Right lobe of liver (tissue), 6 donors: ENCODE results near the gene FAM228A. TPM values are rescaled to one million over a fixed set of nuclear protein-coding genes. Genes with fewer than 3 reads are reported as not detected.

Experiments
- ATAC-seq, 4 donors: fragments of 200-7000 bp; cut with Tn5 transposase; one replicate each; pipeline ENCODE4 v1.9.1; 2020; ENCODE audit warnings: mild to moderate bottlenecking in 4 of 4, moderate library complexity in 4 of 4
- DNase-seq, 3 donors: peaks; one replicate each; pipeline ENCODE4 v3.0.0-alpha.2; 2020
- H3K27ac ChIP-seq, 3 donors: fragments of 200-600 bp; one replicate each; pipeline ENCODE4 v1.8.0; 2022
- H3K27me3 ChIP-seq, 2 donors: fragments of 200-600 bp; one replicate each; pipeline ENCODE4 v1.8.0; 2022
- H3K36me3 ChIP-seq, 4 donors: fragments of 200-600 bp; sonication (generic) in 1 of 4; one replicate each; pipeline versions ENCODE4 v1.5.1 to v1.8.0; 2017 to 2022; ENCODE audit warnings: control low read depth in 1 of 4
- H3K4me1 ChIP-seq, 4 donors: fragments of 200-600 bp; sonication (generic) in 1 of 4; one replicate each; pipeline versions ENCODE4 v1.5.1 to v1.8.0; 2017 to 2022; ENCODE audit warnings: control low read depth in 1 of 4
- H3K4me3 ChIP-seq, 3 donors: fragments of 200-600 bp; one replicate each; pipeline ENCODE4 v1.8.0; 2022
- H3K9me3 ChIP-seq, 4 donors: fragments of 200-600 bp; sonication (generic) in 1 of 4; one replicate each; pipeline versions ENCODE4 v1.5.1 to v1.8.0; 2017 to 2022; ENCODE audit warnings: control low read depth in 1 of 4
- CTCF ChIP-seq, 4 donors: fragments of 200-600 bp in 3 of 4; fragments of 450-650 bp in 1 of 4; IDR thresholded peaks; one replicate each; pipeline versions ENCODE4 v1.5.1 to v1.8.0; 2016 to 2022; ENCODE audit warnings: antibody characterized with exemption in 4 of 4, mild to moderate bottlenecking in 2 of 4
- POLR2A ChIP-seq: fragments of 450-650 bp; IDR thresholded peaks from one replicate; pipeline ENCODE4 v1.6.1; 2017; ENCODE audit warnings: antibody characterized with exemption, mild to moderate bottlenecking
- WGBS: methylation state at CpG from one replicate; pipeline ENCODE4 v1.1.6; 2018; ENCODE audit warnings: low coverage, low lambda C conversion rate; ENCODE audit not compliant: insufficient coverage; ENCODE audit errors: missing lambda C conversion rate; 5-methylcytosine and 5-hydroxymethylcytosine counted together
- intact Hi-C, 2 donors: fragments of 100-400 bp; cut with DNase I; formaldehyde crosslinking; loops; one replicate each; pipeline versions ENCODE4 v1.11.2 to v1.14.1; 2022
- total RNA-seq, 6 experiments: library from RNA; depleted of rRNA in 2 of 6; stranded (reverse); fragments of >200 nt in 2 of 6; fragmentation: NEBNext Ultra II Directional in 3 of 6; extraction: Animal tissue kit (Norgen Biotek cat#: 25700) in 3 of 6; gene quantifications; one replicate each; pipeline versions ENCODE4 v1.1.0 to v1.2.4, GENCODE V29; 2016 to 2023
- donor health status: DM: no; HTN: yes; CAD: no.
- donor health status: DM: no; HTN: no; CAD: no.
- donor health status: DM: no; HTN: no; CAD: no.
- donor health status: DM: no; HTN: yes; CAD: no.
- donor health status: DM: no; HTN: yes; CAD: no.

Gene FAM228A
- total RNA-seq, 6 experiments from 2014 or later: 0.12 to 0.22 (median 0.18) TPM; not detected in 3

DNA sequence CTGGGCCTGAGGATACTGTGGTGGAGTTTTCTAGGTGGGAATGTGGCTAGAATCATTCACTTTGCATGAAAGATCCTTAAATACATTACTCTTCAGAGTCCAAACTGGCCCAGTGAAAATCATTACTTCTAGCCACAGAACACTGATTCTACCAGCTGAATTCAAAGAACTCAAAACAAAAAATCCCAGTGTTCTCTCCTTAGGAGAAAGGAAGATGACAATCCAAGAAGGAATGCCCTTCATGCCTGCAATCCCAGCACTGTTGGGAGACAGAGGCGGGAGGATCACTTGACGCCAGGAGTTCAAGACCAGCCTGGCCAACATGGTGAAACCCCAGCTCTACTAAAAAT lies 35.2 kb downstream of the FAM228A start:
- no CpG with 5 or more reads among the region's 2 CpGs for WGBS
- Histone ChIP-seq H3K27me3 (no peaks in the 10 kb centered on the region), H3K9me3 (no peaks in the 10 kb centered on the region), H3K4me3 (no peak overlapping the region), H3K27ac (no peak overlapping the region), H3K4me1 (no peaks in the 10 kb centered on the region), H3K36me3 (peaks cover 0 to 54% (median 10%) of the 10 kb centered on the region in 4 donors)
- DNase-seq: no peak
- ATAC-seq: no peak
- no peak for TF ChIP-seq POLR2A
- no peak for TF ChIP-seq CTCF (IDR thresholded peaks at IDR 0.05)
- intact Hi-C loops: no loop called here

GRCh38 chr2:24210723-24211122 lies 35.9 kb downstream of the FAM228A start:
- 98% methylated on average over 8 of the region's 21 CpGs for WGBS
- TF ChIP-seq CTCF (IDR thresholded peaks at IDR 0.05): no peak
- TF ChIP-seq POLR2A: no peak
- DNase-seq (no peak), ATAC-seq (no peak)
- intact Hi-C loops: no loop called here
- Histone ChIP-seq H3K9me3 (no peaks in the 10 kb centered on the region), H3K4me3 (no peak overlapping the region), H3K4me1 (no peaks in the 10 kb centered on the region), H3K27me3 (no peaks in the 10 kb centered on the region), H3K36me3 (peaks cover 0 to 58% (median 11%) of the 10 kb centered on the region in 4 donors), H3K27ac (no peak overlapping the region)

DNA sequence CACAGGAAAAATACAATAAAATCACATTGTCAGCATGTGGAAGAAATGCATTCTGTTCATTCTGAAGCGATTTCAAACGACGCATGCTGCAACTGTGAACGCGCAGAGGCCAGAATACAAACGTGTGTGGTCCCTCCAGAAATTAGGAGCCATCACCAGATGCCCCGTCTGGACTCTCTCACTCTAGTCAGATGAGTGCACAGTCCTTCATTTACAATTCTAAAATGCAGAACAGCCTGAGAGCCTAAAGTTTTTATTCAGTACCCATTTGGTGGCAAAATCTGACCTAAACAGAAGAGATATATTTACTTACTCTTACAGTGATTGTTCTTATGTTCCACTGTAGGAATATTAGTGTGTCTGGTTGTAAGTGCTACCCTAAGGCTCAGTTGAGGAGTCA lies 36.6 kb downstream of the FAM228A start:
- DNase-seq: no peak
- intact Hi-C loops: no loop called here
- TF ChIP-seq POLR2A: no peak
- no peak for TF ChIP-seq CTCF (IDR thresholded peaks at IDR 0.05)
- no peak for ATAC-seq
- no peaks in the 10 kb centered on the region for H3K27me3 ChIP-seq
- 73% methylated on average over 3 of the region's 7 CpGs for WGBS
- H3K27ac ChIP-seq: no peak overlapping the region
- H3K4me1 ChIP-seq: no peaks in the 10 kb centered on the region
- no peak overlapping the region for H3K4me3 ChIP-seq
- no peaks in the 10 kb centered on the region for H3K9me3 ChIP-seq
- peaks cover 0 to 65% (median 13%) of the 10 kb centered on the region in 4 donors for H3K36me3 ChIP-seq

GRCh38 chr2:24214880-24215279 lies 40.0 kb downstream of the FAM228A start:
- DNase-seq (no peak), ATAC-seq (no peak)
- 95% methylated on average over 3 of the region's 3 CpGs for WGBS
- Histone ChIP-seq H3K4me1 (no peaks in the 10 kb centered on the region), H3K27ac (no peak overlapping the region), H3K27me3 (no peaks in the 10 kb centered on the region), H3K36me3 (peaks cover 0 to 44% (median 11%) of the 10 kb centered on the region in 4 donors), H3K9me3 (no peaks in the 10 kb centered on the region), H3K4me3 (no peak overlapping the region)
- TF ChIP-seq CTCF (IDR thresholded peaks at IDR 0.05) (no peak), POLR2A (no peak)
- intact Hi-C loops: no loop called here
